Measurements from ENCODE around the gene AGAP3.

Gene AGAP3

DNA sequence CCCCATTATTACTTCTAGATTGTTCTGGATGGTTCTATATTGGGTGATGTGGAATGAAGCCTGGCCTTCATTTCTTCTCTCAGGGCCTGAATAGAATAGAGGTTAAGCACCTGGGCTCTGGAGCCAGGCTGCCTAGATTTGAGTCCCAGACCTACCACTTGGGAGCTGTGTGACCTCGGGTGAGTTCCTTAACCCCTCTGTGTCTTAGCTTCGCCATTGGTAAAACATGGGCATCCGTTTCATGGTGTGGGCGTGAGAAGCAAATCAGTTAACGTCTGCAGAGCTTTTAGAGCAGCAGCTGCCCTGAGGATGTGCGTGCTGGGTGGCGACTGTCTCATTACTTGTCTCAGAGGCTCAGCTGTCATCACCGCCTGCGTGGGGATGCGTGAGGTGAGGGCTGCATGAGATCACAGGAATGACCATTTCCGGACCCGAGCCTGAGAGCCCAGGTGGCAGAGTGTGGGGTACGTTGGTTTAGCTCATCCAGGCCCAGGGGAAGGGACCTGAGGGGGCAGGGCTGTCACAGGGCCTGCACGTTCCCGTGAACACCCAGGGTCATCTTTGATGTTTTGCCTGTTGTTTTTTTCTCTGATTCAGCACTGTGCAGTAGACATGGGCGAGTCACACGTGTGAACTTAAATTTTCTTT, 9.7 kb downstream of the AGAP3 start:
- Histone ChIP-seq H3K4me3 (ENCODE audit: low read depth in 1 of 2, low read length in 2 of 2) (no peak overlapping the region), H3K27me3 (ENCODE audit: insufficient read depth, low read length, poor library complexity) (no peaks in the 10 kb centered on the region), H3K36me3 (ENCODE audit: insufficient read depth, low read length) (no peaks in the 10 kb centered on the region), H3K9ac (ENCODE audit: low read depth, low read length) (no peak overlapping the region), H3K27ac (ENCODE audit: low read length) (no peak overlapping the region), H2AFZ (ENCODE audit: low read depth, low read length) (no peak overlapping the region), H3K9me3 (ENCODE audit: insufficient read depth, low read length, severe bottlenecking) (no peaks in the 10 kb centered on the region), H4K20me1 (ENCODE audit: insufficient read depth, low read length) (peaks cover 14% of the 10 kb centered on the region; the same call in 1 of the 2 replicates), H3K4me1 (ENCODE audit: insufficient read depth, low read length) (no peaks in the 10 kb centered on the region), H3K79me2 (ENCODE audit: insufficient read depth, low read length) (no peaks in the 10 kb centered on the region; the same call in 1 of the 2 replicates), H3K4me2 (ENCODE audit: insufficient read depth, low read length) (no peak overlapping the region)
- no peak for DNase-seq
- no peak for ATAC-seq (ENCODE audit: insufficient read depth, low read depth)
- TF ChIP-seq EZH2 (IDR thresholded peaks at IDR 0.05; ENCODE audit: borderline replicate concordance, low read depth, low read length, severe bottlenecking), result no peak
- TF ChIP-seq, protein P1, sequence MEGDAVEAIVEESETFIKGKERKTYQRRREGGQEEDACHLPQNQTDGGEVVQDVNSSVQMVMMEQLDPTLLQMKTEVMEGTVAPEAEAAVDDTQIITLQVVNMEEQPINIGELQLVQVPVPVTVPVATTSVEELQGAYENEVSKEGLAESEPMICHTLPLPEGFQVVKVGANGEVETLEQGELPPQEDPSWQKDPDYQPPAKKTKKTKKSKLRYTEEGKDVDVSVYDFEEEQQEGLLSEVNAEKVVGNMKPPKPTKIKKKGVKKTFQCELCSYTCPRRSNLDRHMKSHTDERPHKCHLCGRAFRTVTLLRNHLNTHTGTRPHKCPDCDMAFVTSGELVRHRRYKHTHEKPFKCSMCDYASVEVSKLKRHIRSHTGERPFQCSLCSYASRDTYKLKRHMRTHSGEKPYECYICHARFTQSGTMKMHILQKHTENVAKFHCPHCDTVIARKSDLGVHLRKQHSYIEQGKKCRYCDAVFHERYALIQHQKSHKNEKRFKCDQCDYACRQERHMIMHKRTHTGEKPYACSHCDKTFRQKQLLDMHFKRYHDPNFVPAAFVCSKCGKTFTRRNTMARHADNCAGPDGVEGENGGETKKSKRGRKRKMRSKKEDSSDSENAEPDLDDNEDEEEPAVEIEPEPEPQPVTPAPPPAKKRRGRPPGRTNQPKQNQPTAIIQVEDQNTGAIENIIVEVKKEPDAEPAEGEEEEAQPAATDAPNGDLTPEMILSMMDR (IDR thresholded peaks at IDR 0.05; ENCODE audit: borderline replicate concordance, extremely low read depth, low read length, poor library complexity, severe bottlenecking), result no peak

DNA sequence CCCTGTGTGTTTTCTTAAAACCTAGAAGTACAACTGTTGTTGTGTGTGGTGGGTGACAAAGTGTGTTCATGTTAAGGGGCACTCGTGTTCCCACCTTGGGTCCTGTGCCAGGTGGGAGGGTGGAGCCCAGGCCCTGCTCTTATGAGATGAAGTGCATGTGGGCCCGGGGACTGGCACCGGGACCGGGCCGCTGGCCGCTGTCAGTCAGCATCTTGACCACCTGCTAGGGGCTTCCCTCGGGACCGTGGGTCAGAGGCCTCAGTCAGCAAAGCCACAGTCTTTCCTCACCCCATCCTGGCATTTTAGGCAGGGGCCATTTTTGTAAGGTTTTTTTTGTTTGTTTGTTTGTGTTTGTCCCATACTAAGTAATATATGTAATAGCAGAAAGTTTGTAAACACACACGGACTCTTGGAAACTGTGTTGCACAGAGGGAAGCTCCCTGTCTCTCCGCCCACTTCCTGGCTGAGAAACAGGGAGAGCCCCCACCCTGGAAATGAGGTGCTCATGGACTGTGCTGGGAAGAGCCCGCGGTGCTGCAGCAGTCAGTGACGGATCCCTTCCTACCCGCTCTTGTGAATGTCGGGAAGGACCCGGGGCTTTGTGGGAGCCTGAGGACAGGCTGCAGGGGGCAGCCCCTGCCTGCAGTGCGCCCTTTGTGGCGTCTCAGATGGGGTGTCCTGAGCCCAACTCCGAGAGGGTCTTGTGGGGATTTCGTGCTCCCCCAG, 13.4 kb downstream of the AGAP3 start:
- no peaks in the 10 kb centered on the region; the same call in 1 of the 2 replicates for H3K79me2 ChIP-seq (ENCODE audit: insufficient read depth, low read length)
- no peaks in the 10 kb centered on the region for H3K9me3 ChIP-seq (ENCODE audit: insufficient read depth, low read length, severe bottlenecking)
- H3K4me3 ChIP-seq (ENCODE audit: low read depth in 1 of 2, low read length in 2 of 2), result no peak overlapping the region
- no peak overlapping the region for H3K9ac ChIP-seq (ENCODE audit: low read depth, low read length)
- H3K36me3 ChIP-seq (ENCODE audit: insufficient read depth, low read length), result no peaks in the 10 kb centered on the region
- no peak overlapping the region for H3K4me2 ChIP-seq (ENCODE audit: insufficient read depth, low read length)
- TF ChIP-seq EZH2 (IDR thresholded peaks at IDR 0.05; ENCODE audit: borderline replicate concordance, low read depth, low read length, severe bottlenecking), result no peak
- TF ChIP-seq, protein P1 (IDR thresholded peaks at IDR 0.05; ENCODE audit: borderline replicate concordance, extremely low read depth, low read length, poor library complexity, severe bottlenecking), result no peak
- no peak overlapping the region for H2AFZ ChIP-seq (ENCODE audit: low read depth, low read length)
- H3K27me3 ChIP-seq (ENCODE audit: insufficient read depth, low read length, poor library complexity), result peaks cover 1% of the 10 kb centered on the region
- ATAC-seq (ENCODE audit: insufficient read depth, low read depth), result no peak
- peaks cover 13% of the 10 kb centered on the region; the same call in 1 of the 2 replicates for H4K20me1 ChIP-seq (ENCODE audit: insufficient read depth, low read length)
- no peaks in the 10 kb centered on the region for H3K4me1 ChIP-seq (ENCODE audit: insufficient read depth, low read length)
- H3K27ac ChIP-seq (ENCODE audit: low read length), result no peak overlapping the region
- DNase-seq, result no peak

DNA sequence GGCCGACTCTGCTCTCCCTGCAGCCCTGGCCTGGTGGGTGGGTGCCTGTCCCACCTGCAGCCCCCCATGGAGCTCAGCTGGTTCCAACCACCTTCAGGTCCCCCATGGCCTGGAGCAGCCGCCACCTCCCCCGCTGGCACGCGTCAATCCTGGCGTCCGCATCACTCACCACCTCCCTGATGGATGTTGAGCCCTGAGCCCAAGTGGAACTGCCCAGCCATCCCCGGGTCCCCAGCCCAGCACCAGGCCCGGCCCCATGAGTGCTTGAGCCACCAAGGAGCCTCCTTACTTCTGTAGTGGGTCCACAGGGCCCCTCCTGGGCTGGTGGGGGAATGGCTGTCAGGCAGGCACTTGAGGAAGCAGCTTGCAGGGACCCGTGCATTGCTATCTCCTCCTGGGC, 14.6 kb downstream of the AGAP3 start:
- Histone ChIP-seq H3K4me2 (ENCODE audit: insufficient read depth, low read length) (no peak overlapping the region), H3K27ac (ENCODE audit: low read length) (no peak overlapping the region), H3K36me3 (ENCODE audit: insufficient read depth, low read length) (no peaks in the 10 kb centered on the region), H3K4me3 (ENCODE audit: low read depth in 1 of 2, low read length in 2 of 2) (no peak overlapping the region), H4K20me1 (ENCODE audit: insufficient read depth, low read length) (peaks cover 13% of the 10 kb centered on the region; the same call in 1 of the 2 replicates), H3K9ac (ENCODE audit: low read depth, low read length) (no peak overlapping the region), H3K4me1 (ENCODE audit: insufficient read depth, low read length) (no peaks in the 10 kb centered on the region), H3K27me3 (ENCODE audit: insufficient read depth, low read length, poor library complexity) (peaks cover 3% of the 10 kb centered on the region), H3K9me3 (ENCODE audit: insufficient read depth, low read length, severe bottlenecking) (no peaks in the 10 kb centered on the region), H2AFZ (ENCODE audit: low read depth, low read length) (no peak overlapping the region), H3K79me2 (ENCODE audit: insufficient read depth, low read length) (no peaks in the 10 kb centered on the region; the same call in 1 of the 2 replicates)
- ATAC-seq (ENCODE audit: insufficient read depth, low read depth) (no peak), DNase-seq (no peak)
- TF ChIP-seq, protein P1 (IDR thresholded peaks at IDR 0.05; ENCODE audit: borderline replicate concordance, extremely low read depth, low read length, poor library complexity, severe bottlenecking), result no peak
- no peak for TF ChIP-seq EZH2 (IDR thresholded peaks at IDR 0.05; ENCODE audit: borderline replicate concordance, low read depth, low read length, severe bottlenecking)

All from DND-41 (cell line).